Right lobe of liver (tissue), 6 donors: ENCODE results near the gene SGCD. TPM values are rescaled to one million over a fixed set of nuclear protein-coding genes. Genes with fewer than 3 reads are reported as not detected.
A peak's percentile ranks its signal among the peaks of the same experiment; 100 is the strongest.

Source experiments
- ATAC-seq, 4 donors: fragments of 200-7000 bp; cut with Tn5 transposase; one replicate each; pipeline ENCODE4 v1.9.1; 2020; ENCODE audit warnings: mild to moderate bottlenecking in 4 of 4, moderate library complexity in 4 of 4
- DNase-seq, 3 donors: peaks; one replicate each; pipeline ENCODE4 v3.0.0-alpha.2; 2020
- H3K27ac ChIP-seq, 3 donors: fragments of 200-600 bp; one replicate each; pipeline ENCODE4 v1.8.0; 2022
- H3K27me3 ChIP-seq, 2 donors: fragments of 200-600 bp; one replicate each; pipeline ENCODE4 v1.8.0; 2022
- H3K36me3 ChIP-seq, 4 donors: fragments of 200-600 bp; sonication (generic) in 1 of 4; one replicate each; pipeline versions ENCODE4 v1.5.1 to v1.8.0; 2017 to 2022; ENCODE audit warnings: control low read depth in 1 of 4
- H3K4me1 ChIP-seq, 4 donors: fragments of 200-600 bp; sonication (generic) in 1 of 4; one replicate each; pipeline versions ENCODE4 v1.5.1 to v1.8.0; 2017 to 2022; ENCODE audit warnings: control low read depth in 1 of 4
- H3K4me3 ChIP-seq, 3 donors: fragments of 200-600 bp; one replicate each; pipeline ENCODE4 v1.8.0; 2022
- H3K9me3 ChIP-seq, 4 donors: fragments of 200-600 bp; sonication (generic) in 1 of 4; one replicate each; pipeline versions ENCODE4 v1.5.1 to v1.8.0; 2017 to 2022; ENCODE audit warnings: control low read depth in 1 of 4
- POLR2A ChIP-seq: fragments of 450-650 bp; IDR thresholded peaks from one replicate; pipeline ENCODE4 v1.6.1; 2017; ENCODE audit warnings: antibody characterized with exemption, mild to moderate bottlenecking
- WGBS: methylation state at CpG from one replicate; pipeline ENCODE4 v1.1.6; 2018; ENCODE audit warnings: low coverage, low lambda C conversion rate; ENCODE audit not compliant: insufficient coverage; ENCODE audit errors: missing lambda C conversion rate; 5-methylcytosine and 5-hydroxymethylcytosine counted together
- intact Hi-C, 2 donors: fragments of 100-400 bp; cut with DNase I; formaldehyde crosslinking; loops; one replicate each; pipeline versions ENCODE4 v1.11.2 to v1.14.1; 2022
- total RNA-seq, 6 experiments: library from RNA; depleted of rRNA in 2 of 6; stranded (reverse); fragments of >200 nt in 2 of 6; fragmentation: NEBNext Ultra II Directional in 3 of 6; extraction: Animal tissue kit (Norgen Biotek cat#: 25700) in 3 of 6; gene quantifications; one replicate each; pipeline versions ENCODE4 v1.1.0 to v1.2.4, GENCODE V29; 2016 to 2023
- TF ChIP-seq, protein P1 (sequence below), 4 donors: fragments of 200-600 bp in 3 of 4; fragments of 450-650 bp in 1 of 4; IDR thresholded peaks; one replicate each; pipeline versions ENCODE4 v1.5.1 to v1.8.0; 2016 to 2022; ENCODE audit warnings: antibody characterized with exemption in 4 of 4, mild to moderate bottlenecking in 2 of 4
- donor health status: DM: no; HTN: yes; CAD: no.
- donor health status: DM: no; HTN: no; CAD: no.
- donor health status: DM: no; HTN: no; CAD: no.
- donor health status: DM: no; HTN: yes; CAD: no.
- donor health status: DM: no; HTN: yes; CAD: no.

The SGCD gene
- total RNA-seq, 6 experiments from 2014 or later = 0.31 to 3.1 (median 0.95) TPM

DNA sequence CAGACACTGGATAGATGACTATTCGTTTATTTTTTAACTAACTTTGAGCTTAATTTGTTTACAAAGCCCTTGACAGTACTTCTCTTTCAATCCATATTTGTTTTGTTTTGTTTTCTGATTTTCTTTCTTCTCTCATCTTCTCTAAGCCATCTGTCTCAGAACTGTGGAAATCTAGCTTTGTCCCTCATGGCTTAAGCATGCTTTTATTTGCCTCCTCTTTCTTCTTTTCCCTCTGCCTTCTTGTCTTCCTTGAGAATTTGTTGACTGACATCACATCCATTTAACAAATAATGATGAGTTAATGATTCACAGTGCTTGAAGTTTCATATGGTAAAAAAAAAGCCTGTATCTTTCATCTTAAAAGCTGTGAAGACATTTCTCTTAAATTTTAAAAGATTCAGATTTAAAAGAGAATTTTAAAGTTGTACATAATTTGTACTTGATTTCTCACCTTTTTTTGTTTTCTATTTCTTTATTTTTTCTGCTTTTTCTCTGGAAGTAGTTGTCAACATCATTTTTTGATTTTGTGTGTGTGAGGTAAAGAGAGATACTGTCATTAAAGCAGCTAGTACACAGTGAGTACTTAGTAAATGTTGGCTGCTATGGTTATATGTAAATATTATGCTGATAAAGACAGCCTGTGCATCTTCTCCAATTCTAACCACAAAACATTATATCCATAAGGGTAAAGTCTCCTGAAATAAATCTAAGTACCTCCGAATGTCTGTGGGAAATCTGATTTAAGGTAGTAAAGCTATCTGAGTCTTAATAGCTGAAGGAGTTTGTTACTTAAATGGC is 13.9 kb upstream of the SGCD start:
- Histone ChIP-seq H3K4me1 (no peaks in the 10 kb centered on the region), H3K27ac (no peak overlapping the region)
- 40% methylated on average over 2 of the region's 2 CpGs for WGBS

GRCh38 chr5:156314416-156314815 is 12.5 kb upstream of the SGCD start:
- intact Hi-C loops = no loop called here
- H3K27ac ChIP-seq = no peak overlapping the region
- no peak overlapping the region for H3K4me3 ChIP-seq
- H3K9me3 ChIP-seq = no peaks in the 10 kb centered on the region
- TF ChIP-seq, protein P1, sequence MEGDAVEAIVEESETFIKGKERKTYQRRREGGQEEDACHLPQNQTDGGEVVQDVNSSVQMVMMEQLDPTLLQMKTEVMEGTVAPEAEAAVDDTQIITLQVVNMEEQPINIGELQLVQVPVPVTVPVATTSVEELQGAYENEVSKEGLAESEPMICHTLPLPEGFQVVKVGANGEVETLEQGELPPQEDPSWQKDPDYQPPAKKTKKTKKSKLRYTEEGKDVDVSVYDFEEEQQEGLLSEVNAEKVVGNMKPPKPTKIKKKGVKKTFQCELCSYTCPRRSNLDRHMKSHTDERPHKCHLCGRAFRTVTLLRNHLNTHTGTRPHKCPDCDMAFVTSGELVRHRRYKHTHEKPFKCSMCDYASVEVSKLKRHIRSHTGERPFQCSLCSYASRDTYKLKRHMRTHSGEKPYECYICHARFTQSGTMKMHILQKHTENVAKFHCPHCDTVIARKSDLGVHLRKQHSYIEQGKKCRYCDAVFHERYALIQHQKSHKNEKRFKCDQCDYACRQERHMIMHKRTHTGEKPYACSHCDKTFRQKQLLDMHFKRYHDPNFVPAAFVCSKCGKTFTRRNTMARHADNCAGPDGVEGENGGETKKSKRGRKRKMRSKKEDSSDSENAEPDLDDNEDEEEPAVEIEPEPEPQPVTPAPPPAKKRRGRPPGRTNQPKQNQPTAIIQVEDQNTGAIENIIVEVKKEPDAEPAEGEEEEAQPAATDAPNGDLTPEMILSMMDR (IDR thresholded peaks at IDR 0.05) = no peak
- TF ChIP-seq POLR2A = no peak
- ATAC-seq (no peak), DNase-seq (no peak)
- H3K36me3 ChIP-seq = no peaks in the 10 kb centered on the region
- no peaks in the 10 kb centered on the region for H3K27me3 ChIP-seq
- WGBS = 25% methylated on average over 1 of the region's 1 CpG
- H3K4me1 ChIP-seq = no peaks in the 10 kb centered on the region

More for the DNA sequence above, 13.9 kb upstream of the SGCD start:
- Histone ChIP-seq H3K9me3 (no peaks in the 10 kb centered on the region), H3K4me3 (no peak overlapping the region), H3K36me3 (no peaks in the 10 kb centered on the region), H3K27me3 (no peaks in the 10 kb centered on the region)
- DNase-seq (no peak), ATAC-seq (no peak)
- intact Hi-C loops = no loop called here
- TF ChIP-seq, protein P1 (IDR thresholded peaks at IDR 0.05) = no peak

GRCh38 chr5:156322666-156323065 is 4.3 kb upstream of the SGCD start:
- Histone ChIP-seq H3K27me3 (no peaks in the 10 kb centered on the region), H3K36me3 (no peaks in the 10 kb centered on the region), H3K4me3 (no peak overlapping the region), H3K27ac (no peak overlapping the region), H3K9me3 (no peaks in the 10 kb centered on the region), H3K4me1 (no peaks in the 10 kb centered on the region)
- no peak for ATAC-seq
- no peak for TF ChIP-seq POLR2A
- TF ChIP-seq, protein P1 (IDR thresholded peaks at IDR 0.05) = no peak
- no peak for DNase-seq
- intact Hi-C loops = no loop called here

GRCh38 chr5:156327296-156327695 is 332 bp downstream of the SGCD start:
- H3K4me3 ChIP-seq = peak overlapping the region; percentile 6 to 29 (median 21)
- TF ChIP-seq, protein P1 (IDR thresholded peaks at IDR 0.05) = no peak
- H3K27me3 ChIP-seq = no peaks in the 10 kb centered on the region
- ATAC-seq (no peak), DNase-seq (no peak)
- WGBS = 74% methylated on average over 6 of the region's 6 CpGs
- H3K4me1 ChIP-seq = no peaks in the 10 kb centered on the region
- no peak overlapping the region for H3K27ac ChIP-seq
- H3K36me3 ChIP-seq = no peaks in the 10 kb centered on the region
- intact Hi-C loops = no loop called here
- H3K9me3 ChIP-seq = no peaks in the 10 kb centered on the region
